ENCODE results near the gene SENP7.

- TF ChIP-seq CTCF (IDR thresholded peaks at IDR 0.05; ENCODE audit: low read depth, low read length, poor library complexity, severe bottlenecking) (no peak), EZH2phosphoT487 (IDR thresholded peaks at IDR 0.05; ENCODE audit: borderline replicate concordance, low read length) (no peak)
These were observed 31.3 kb upstream of the SENP7 start for GRCh38 chr3:101544161-101544850.
